Stomach (tissue), 9 donors: ENCODE measurements around the gene DNAJC15. TPM values are rescaled to one million over a fixed set of nuclear protein-coding genes. Genes with fewer than 3 reads are reported as not detected.

Experiments
- DNase-seq, 2 donors: peaks; one replicate each; pipeline versions ENCODE4 v3.0.0 to v3.0.0-alpha.2; 2013 to 2019
- H3K27ac ChIP-seq, 5 donors: fragments of 200-600 bp in 4 of 5; sonication (generic) in 4 of 5; one replicate each; pipeline ENCODE4 v1.5.1; 2013 to 2019; ENCODE audit warnings: mild to moderate bottlenecking in 1 of 5, moderate library complexity in 1 of 5
- H3K27me3 ChIP-seq, 3 donors: fragments of 200-600 bp; sonication (generic); one replicate each; pipeline ENCODE4 v1.5.1; 2017 to 2019; ENCODE audit warnings: mixed run types in 1 of 3
- H3K36me3 ChIP-seq, 4 donors: fragments of 200-600 bp; sonication (generic); 1 replicate in 3 of 4; 2 replicates in 1 of 4; pipeline ENCODE4 v1.5.1; 2016 to 2019
- H3K4me1 ChIP-seq, 4 donors: fragments of 200-600 bp; sonication (generic); one replicate each; pipeline ENCODE4 v1.5.1; 2016 to 2019
- H3K4me3 ChIP-seq, 4 donors: fragments of 200-600 bp; sonication (generic) in 3 of 4; one replicate each; pipeline ENCODE4 v1.5.1; 2016 to 2019; ENCODE audit warnings: mild to moderate bottlenecking in 1 of 4
- H3K9me3 ChIP-seq, 4 donors: fragments of 200-600 bp; sonication (generic); one replicate each; pipeline ENCODE4 v1.5.1; 2016 to 2019
- EP300 ChIP-seq: sonication (generic); formaldehyde crosslinking; IDR thresholded peaks from one replicate; pipeline ENCODE4 v1.6.1; 2017; ENCODE audit warnings: antibody characterized with exemption
- POLR2A ChIP-seq, 4 donors: fragments of 450-650 bp; IDR thresholded peaks; one replicate each; pipeline ENCODE4 v1.6.1; 2016; ENCODE audit warnings: antibody characterized with exemption in 4 of 4, control low read depth in 2 of 4, mild to moderate bottlenecking in 1 of 4, moderate library complexity in 1 of 4
- POLR2AphosphoS5 ChIP-seq, 3 donors: sonication (generic); formaldehyde crosslinking; IDR thresholded peaks; one replicate each; pipeline ENCODE4 v1.6.1; 2016; ENCODE audit warnings: antibody characterized with exemption in 3 of 3
- WGBS, 5 donors: extraction: QIAGEN DNeasy Blood & Tissue Kit in 3 of 5; methylation state at CpG; one replicate each; pipeline versions ENCODE4 v1.1.5 to v1.1.7; 2013 to 2018; 5-methylcytosine and 5-hydroxymethylcytosine counted together
- intact Hi-C: fragments of 100-400 bp; cut with DNase I; formaldehyde crosslinking; loops from one replicate; pipeline ENCODE4 v1.15.1; 2023; ENCODE audit warnings: low total_unique reads
- polyA plus RNA-seq, 3 donors: library from polyadenylated mRNA; stranded (reverse); fragments of 200-250 nt; gene quantifications; one replicate each; pipeline ENCODE4 v1.2.3, GENCODE V29; 2013
- total RNA-seq, 5 donors: library from RNA; depleted of rRNA; stranded (reverse); fragments of >200 nt; gene quantifications; one replicate each; pipeline versions ENCODE4 v1.1.0 to v1.2.3, GENCODE V29; 2014 to 2016
- TF ChIP-seq, protein P1 (sequence below), 7 experiments: fragments of 450-650 bp in 4 of 7; fragments of 200-600 bp in 3 of 7; sonication (generic) in 3 of 7; IDR thresholded peaks; one replicate each; pipeline ENCODE4 v1.5.1; 2016 to 2019; ENCODE audit warnings: antibody characterized with exemption in 7 of 7, control low read depth in 2 of 7, mild to moderate bottlenecking in 1 of 7
- donor health status: healthy with polysubstance abuse.
- donor health status: Bipolar disorder and iron deficiency.
- donor health status: healthy.

The DNAJC15 gene
- total and polyA plus RNA-seq, 8 donors, result 4.5 to 19.3 (median 10.7) TPM

GRCh38 chr13:43077906-43078305 lies 54.5 kb downstream of the DNAJC15 start:
- peak in 1 of 2 donors; percentile 13 for DNase-seq
- H3K9me3 ChIP-seq, result no peaks in the 10 kb centered on the region
- intact Hi-C loops, result no loop called here
- TF ChIP-seq POLR2AphosphoS5 (IDR thresholded peaks at IDR 0.05), result no peak
- TF ChIP-seq POLR2A (IDR thresholded peaks at IDR 0.05), result no peak
- TF ChIP-seq EP300, result no peak
- TF ChIP-seq, protein P1, sequence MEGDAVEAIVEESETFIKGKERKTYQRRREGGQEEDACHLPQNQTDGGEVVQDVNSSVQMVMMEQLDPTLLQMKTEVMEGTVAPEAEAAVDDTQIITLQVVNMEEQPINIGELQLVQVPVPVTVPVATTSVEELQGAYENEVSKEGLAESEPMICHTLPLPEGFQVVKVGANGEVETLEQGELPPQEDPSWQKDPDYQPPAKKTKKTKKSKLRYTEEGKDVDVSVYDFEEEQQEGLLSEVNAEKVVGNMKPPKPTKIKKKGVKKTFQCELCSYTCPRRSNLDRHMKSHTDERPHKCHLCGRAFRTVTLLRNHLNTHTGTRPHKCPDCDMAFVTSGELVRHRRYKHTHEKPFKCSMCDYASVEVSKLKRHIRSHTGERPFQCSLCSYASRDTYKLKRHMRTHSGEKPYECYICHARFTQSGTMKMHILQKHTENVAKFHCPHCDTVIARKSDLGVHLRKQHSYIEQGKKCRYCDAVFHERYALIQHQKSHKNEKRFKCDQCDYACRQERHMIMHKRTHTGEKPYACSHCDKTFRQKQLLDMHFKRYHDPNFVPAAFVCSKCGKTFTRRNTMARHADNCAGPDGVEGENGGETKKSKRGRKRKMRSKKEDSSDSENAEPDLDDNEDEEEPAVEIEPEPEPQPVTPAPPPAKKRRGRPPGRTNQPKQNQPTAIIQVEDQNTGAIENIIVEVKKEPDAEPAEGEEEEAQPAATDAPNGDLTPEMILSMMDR (IDR thresholded peaks at IDR 0.05), result no peak
- H3K4me3 ChIP-seq, result no peak overlapping the region
- H3K4me1 ChIP-seq, result peaks cover 0 to 27% (median 15%) of the 10 kb centered on the region in 4 donors
- no peaks in the 10 kb centered on the region for H3K27me3 ChIP-seq
- 72 to 79% (median 77%) methylated on average over 4 of the region's 4 CpGs for WGBS, 5 donors
- H3K36me3 ChIP-seq, result peaks cover 0 to 18% (median 11%) of the 10 kb centered on the region in 4 donors
- no peak overlapping the region for H3K27ac ChIP-seq

- no peak for DNase-seq
- Histone ChIP-seq H3K4me3 (no peak overlapping the region), H3K27ac (no peak overlapping the region), H3K9me3 (no peaks in the 10 kb centered on the region), H3K36me3 (peaks cover 0 to 18% (median 11%) of the 10 kb centered on the region in 4 donors), H3K27me3 (no peaks in the 10 kb centered on the region), H3K4me1 (peaks cover 0 to 27% (median 15%) of the 10 kb centered on the region in 4 donors)
- intact Hi-C loops, result no loop called here
- TF ChIP-seq POLR2A (IDR thresholded peaks at IDR 0.05) (no peak), EP300 (no peak), POLR2AphosphoS5 (IDR thresholded peaks at IDR 0.05) (no peak)
- TF ChIP-seq, protein P1 (IDR thresholded peaks at IDR 0.05), result no peak
- WGBS, 5 donors, result 84 to 95% (median 90%) methylated on average over 4 of the region's 4 CpGs
These were observed 55.0 kb downstream of the DNAJC15 start for GRCh38 chr13:43078399-43078798.

- no peak overlapping the region for H3K27ac ChIP-seq
- TF ChIP-seq POLR2AphosphoS5 (IDR thresholded peaks at IDR 0.05) (no peak), POLR2A (IDR thresholded peaks at IDR 0.05) (no peak)
- intact Hi-C loops, result no loop called here
These were observed 56.1 kb downstream of the DNAJC15 start for GRCh38 chr13:43079392-43079931.

DNA sequence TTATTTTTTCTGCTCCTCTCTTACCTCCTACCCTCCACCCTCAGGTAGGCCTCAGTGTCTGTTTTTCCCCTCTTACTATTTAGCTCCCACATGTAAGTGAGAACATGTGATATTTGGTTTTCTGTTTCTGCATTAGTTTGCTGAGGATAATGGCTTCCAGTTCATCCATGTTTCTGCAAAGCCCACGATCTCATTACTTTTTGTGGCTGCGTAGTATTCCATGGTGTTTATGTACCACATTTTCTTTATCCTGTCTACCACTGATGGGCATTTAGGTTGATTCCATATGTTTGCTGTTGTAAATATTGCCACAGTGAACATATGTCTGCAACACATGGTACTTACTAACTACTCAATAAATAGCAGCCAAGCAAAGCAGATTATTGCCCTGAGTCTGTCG lies 56.8 kb downstream of the DNAJC15 start:
- no peaks in the 10 kb centered on the region for H3K27me3 ChIP-seq
- H3K27ac ChIP-seq, result no peak overlapping the region
- intact Hi-C loops, result loop anchor here (10.0 kb wide), 1 partner anchor 725 kb away; no protein-coding TSS in a partner anchor
- H3K4me1 ChIP-seq, result peaks cover 0 to 22% (median 14%) of the 10 kb centered on the region in 4 donors
- TF ChIP-seq, protein P1 (IDR thresholded peaks at IDR 0.05), result no peak
- TF ChIP-seq POLR2A (IDR thresholded peaks at IDR 0.05) (no peak), POLR2AphosphoS5 (IDR thresholded peaks at IDR 0.05) (no peak), EP300 (no peak)
- 97 to 100% (median 99%) methylated on average over 3 of the region's 3 CpGs for WGBS, 5 donors
- DNase-seq, result no peak
- H3K9me3 ChIP-seq, result no peaks in the 10 kb centered on the region
- H3K36me3 ChIP-seq, result peaks cover 0 to 18% (median 11%) of the 10 kb centered on the region in 4 donors
- H3K4me3 ChIP-seq, result no peak overlapping the region

More at GRCh38 chr13:43079392-43079931, 56.1 kb downstream of the DNAJC15 start:
- DNase-seq, result no peak
- no peak overlapping the region for H3K4me3 ChIP-seq
- peaks cover 0 to 27% (median 15%) of the 10 kb centered on the region in 4 donors for H3K4me1 ChIP-seq
- WGBS, 5 donors, result 89 to 99% (median 93%) methylated on average over 2 of the region's 2 CpGs
- no peaks in the 10 kb centered on the region for H3K9me3 ChIP-seq
- no peaks in the 10 kb centered on the region for H3K27me3 ChIP-seq
- H3K36me3 ChIP-seq, result peaks cover 0 to 18% (median 11%) of the 10 kb centered on the region in 4 donors

- 81 to 100% (median 94%) methylated on average over 2 of the region's 2 CpGs for WGBS, 5 donors
- Histone ChIP-seq H3K27ac (no peak overlapping the region), H3K27me3 (no peaks in the 10 kb centered on the region), H3K9me3 (no peaks in the 10 kb centered on the region), H3K4me3 (no peak overlapping the region), H3K36me3 (peaks cover 0 to 18% (median 11%) of the 10 kb centered on the region in 4 donors), H3K4me1 (peaks cover 0 to 16% (median 5%) of the 10 kb centered on the region in 4 donors)
- intact Hi-C loops, result loop anchor here (10.0 kb wide), 1 partner anchor 723 kb away; no protein-coding TSS in a partner anchor
- TF ChIP-seq EP300, result no peak
- TF ChIP-seq, protein P1 (IDR thresholded peaks at IDR 0.05), result no peak
- TF ChIP-seq POLR2AphosphoS5 (IDR thresholded peaks at IDR 0.05), result no peak
- TF ChIP-seq POLR2A (IDR thresholded peaks at IDR 0.05), result no peak
- no peak for DNase-seq
These were observed 58.5 kb downstream of the DNAJC15 start for GRCh38 chr13:43081866-43082265.
